DND-41 (cell line): ENCODE results near the gene ABCB11.

Source experiments
- CTCF ChIP-seq: IDR thresholded peaks from 2 replicates; pipeline ENCODE4 v1.5.1; 2012; ENCODE audit warnings: borderline replicate concordance, low read length, moderate library complexity, mild to moderate bottlenecking; ENCODE audit not compliant: poor library complexity, severe bottlenecking; ENCODE audit errors: extremely low read depth
- EZH2 ChIP-seq: IDR thresholded peaks from 3 replicates; pipeline ENCODE4 v1.6.1; 2012; ENCODE audit warnings: borderline replicate concordance, low read depth, mild to moderate bottlenecking, moderate library complexity, low read length, inconsistent platforms; ENCODE audit not compliant: severe bottlenecking

DNA sequence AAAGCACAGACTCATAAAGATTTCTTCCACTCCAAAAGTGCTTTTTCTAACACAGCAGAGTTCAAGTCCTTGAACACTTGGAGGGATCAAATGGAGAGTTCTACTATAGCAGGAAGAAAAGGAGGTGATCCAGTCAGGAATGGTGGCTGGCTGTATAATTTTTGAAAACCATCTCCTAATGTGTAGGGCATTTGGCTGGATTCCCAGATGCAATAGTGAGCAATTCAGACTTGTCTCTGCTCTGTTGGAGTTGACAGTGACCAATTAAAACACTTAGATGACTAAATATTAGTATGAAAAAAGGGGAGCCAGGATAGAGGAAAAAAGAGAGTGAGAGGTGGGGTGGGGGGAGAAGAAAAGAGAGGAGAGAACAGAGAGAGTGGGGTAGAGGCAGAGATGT, 135.4 kb downstream of the ABCB11 start:
- TF ChIP-seq CTCF (no peak), EZH2 (no peak)
